ENCODE results near the gene KIAA1217.

KIAA1217 gene

GRCh38 chr10:24502006-24502405 lies 293.1 kb downstream of the KIAA1217 start:
- no peak for DNase-seq (ENCODE audit: low read depth)

- DNase-seq (ENCODE audit: low read depth) = no peak
Measured at GRCh38 chr10:24502801-24503460, 294.0 kb downstream of the KIAA1217 start.

- no peak for DNase-seq (ENCODE audit: low read depth)
Measured at GRCh38 chr10:24503461-24504320, 294.8 kb downstream of the KIAA1217 start.

GRCh38 chr10:24505759-24506158 lies 296.8 kb downstream of the KIAA1217 start:
- no peak for DNase-seq (ENCODE audit: low read depth)

GRCh38 chr10:24513155-24513554 lies 304.2 kb downstream of the KIAA1217 start:
- DNase-seq (ENCODE audit: low read depth) = no peak

- no peak for DNase-seq (ENCODE audit: low read depth)
Measured at GRCh38 chr10:24515481-24515880, 306.5 kb downstream of the KIAA1217 start.

- no peak for DNase-seq (ENCODE audit: low read depth)
Measured at GRCh38 chr10:24518411-24518810, 309.5 kb downstream of the KIAA1217 start.

- no peak for DNase-seq (ENCODE audit: low read depth)
Measured at GRCh38 chr10:24518981-24519597, 310.2 kb downstream of the KIAA1217 start.

GRCh38 chr10:24519950-24520349 lies 311.0 kb downstream of the KIAA1217 start:
- peak; percentile 5 for DNase-seq (ENCODE audit: low read depth)

GRCh38 chr10:24524314-24524713 lies 315.4 kb downstream of the KIAA1217 start:
- no peak for DNase-seq (ENCODE audit: low read depth)

- DNase-seq (ENCODE audit: low read depth) = no peak
Measured at GRCh38 chr10:24526085-24526649, 317.2 kb downstream of the KIAA1217 start.

- DNase-seq (ENCODE audit: low read depth) = no peak
Measured at GRCh38 chr10:24528946-24529345, 320.0 kb downstream of the KIAA1217 start.

GRCh38 chr10:24531439-24531838 lies 322.5 kb downstream of the KIAA1217 start:
- no peak for DNase-seq (ENCODE audit: low read depth)

- no peak for DNase-seq (ENCODE audit: low read depth)
Measured at GRCh38 chr10:24533981-24534380, 325.0 kb downstream of the KIAA1217 start.

GRCh38 chr10:24536636-24537035 lies 327.7 kb downstream of the KIAA1217 start:
- DNase-seq (ENCODE audit: low read depth) = no peak

- no peak for DNase-seq (ENCODE audit: low read depth)
Measured at GRCh38 chr10:24541239-24541753, 332.4 kb downstream of the KIAA1217 start.

GRCh38 chr10:24542314-24543270 lies 333.7 kb downstream of the KIAA1217 start:
- no peak for DNase-seq (ENCODE audit: low read depth)

GRCh38 chr10:24544776-24545175 lies 335.8 kb downstream of the KIAA1217 start:
- no peak for DNase-seq (ENCODE audit: low read depth)

GRCh38 chr10:24545585-24545984 lies 336.6 kb downstream of the KIAA1217 start:
- no peak for DNase-seq (ENCODE audit: low read depth)

- no peak for DNase-seq (ENCODE audit: low read depth)
Measured at GRCh38 chr10:24550680-24551079, 341.7 kb downstream of the KIAA1217 start.

- DNase-seq (ENCODE audit: low read depth) = no peak
Measured at GRCh38 chr10:24551161-24551560, 342.2 kb downstream of the KIAA1217 start.
